CD4-positive, alpha-beta T cell (primary cell): Measurements from ENCODE around the gene USP33. TPM values are rescaled to one million over a fixed set of nuclear protein-coding genes. Genes with fewer than 3 reads are reported as not detected.

Experiments
- ATAC-seq: fragments of 200-7000 bp; cut with Tn5 transposase; one replicate; pipeline ENCODE4 v1.10.0; 2022; ENCODE audit warnings: mild to moderate bottlenecking; ENCODE audit not compliant: poor library complexity
- CTCF ChIA-PET: fragments of 350-600 bp; sonication (Branson Sonifier 250); formaldehyde crosslinking; loops from one replicate; lab custom pipeline; 2021; ENCODE audit warnings: antibody characterized with exemption, inconsistent platforms; lab: Charles Lee
- POLR2A ChIA-PET: fragments of 350-600 bp; sonication (Branson Sonifier 250); formaldehyde crosslinking; loops from one replicate; lab custom pipeline; 2021; ENCODE audit warnings: antibody characterized with exemption, inconsistent platforms; lab: Charles Lee
- DNase-seq, 14 experiments: peaks; one replicate each; pipeline ENCODE4 v3.0.0-alpha.2; 2013 to 2020; ENCODE audit warnings: mixed read lengths in 2 of 14
- H3K27ac ChIP-seq, 2 donors: one replicate each; pipeline versions ENCODE4 v1.5.1 to v1.7.0; 2013; ENCODE audit warnings: low read length in 2 of 2, low read depth in 1 of 2, mild to moderate bottlenecking in 1 of 2
- H3K27me3 ChIP-seq, 2 experiments: 1 replicate in 1 of 2; 2 replicates in 1 of 2; pipeline versions ENCODE4 v1.6.1 to v1.7.0; 2013; ENCODE audit warnings: low read length in 2 of 2, control low read depth in 1 of 2, mild to moderate bottlenecking in 1 of 2, moderate library complexity in 1 of 2; ENCODE audit not compliant: insufficient read depth in 2 of 2, control insufficient read depth in 1 of 2
- H3K36me3 ChIP-seq: one replicate; pipeline ENCODE4 v1.6.1; 2013; ENCODE audit warnings: low read length, control low read depth; ENCODE audit not compliant: insufficient read depth
- H3K4me1 ChIP-seq: one replicate; pipeline ENCODE4 v1.6.1; 2013; ENCODE audit warnings: low read length, control low read depth; ENCODE audit not compliant: insufficient read depth
- H3K4me3 ChIP-seq: one replicate; pipeline ENCODE4 v1.5.1; 2013; ENCODE audit warnings: mild to moderate bottlenecking, low read length, moderate library complexity
- H3K9me3 ChIP-seq, 2 experiments: 1 replicate in 1 of 2; 2 replicates in 1 of 2; pipeline versions ENCODE4 v1.6.1 to v1.7.0; 2013; ENCODE audit warnings: low read length in 2 of 2, mild to moderate bottlenecking in 2 of 2, control low read depth in 1 of 2, moderate library complexity in 1 of 2; ENCODE audit not compliant: control insufficient read depth in 1 of 2, insufficient read depth in 1 of 2
- H3K27ac Mint-ChIP-seq: one replicate; pipeline ENCODE4 v1.8.0; 2020; ENCODE audit warnings: mixed read lengths
- H3K27me3 Mint-ChIP-seq: one replicate; pipeline ENCODE4 v1.8.0; 2021; ENCODE audit warnings: mixed read lengths
- H3K36me3 Mint-ChIP-seq: one replicate; pipeline ENCODE4 v1.8.0; 2021; ENCODE audit warnings: low read depth, mixed read lengths
- H3K4me1 Mint-ChIP-seq: one replicate; pipeline ENCODE4 v1.8.0; 2021; ENCODE audit warnings: low read depth, mixed read lengths
- H3K4me3 Mint-ChIP-seq: one replicate; pipeline ENCODE4 v1.8.0; 2020; ENCODE audit warnings: mild to moderate bottlenecking, mixed read lengths
- H3K9me3 Mint-ChIP-seq: one replicate; pipeline ENCODE4 v1.8.0; 2020; ENCODE audit warnings: mixed read lengths
- CTCF ChIP-seq: fragments of 200-600 bp; IDR thresholded peaks from one replicate; pipeline ENCODE4 v1.8.0; 2022; ENCODE audit warnings: antibody characterized with exemption, mild to moderate bottlenecking
- intact Hi-C, 2 experiments: fragments of 100-400 bp; cut with DNase I in 1 of 2; cut with micrococcal nuclease in 1 of 2; formaldehyde crosslinking; loops; one replicate each; pipeline versions ENCODE4 v1.15.1 to v1.9.0; 2023 to 2025; cut with DNase I, micrococcal nuclease
- total RNA-seq, 174 experiments: library from RNA in 2 of 174; stranded (reverse) in 2 of 174; gene quantifications; one replicate each; pipeline ENCODE4 v1.2.3 and lab custom pipeline; 2021 to 2026

Gene USP33
- total RNA-seq, 2 experiments from 2014 or later = 69.7 to 71.6 TPM

- Histone ChIP-seq H3K27me3 (no peaks in the 10 kb centered on the region), H3K9me3 (no peaks in the 10 kb centered on the region), H3K4me3 (no peak overlapping the region), H3K27ac (no peak overlapping the region), H3K36me3 (peaks cover 74% of the 10 kb centered on the region), H3K4me1 (no peaks in the 10 kb centered on the region)
- Mint-ChIP-seq H3K36me3 (peaks cover 92% of the 10 kb centered on the region), H3K27ac (no peak overlapping the region), H3K4me3 (no peak overlapping the region), H3K4me1 (no peaks in the 10 kb centered on the region), H3K27me3 (no peaks in the 10 kb centered on the region), H3K9me3 (no peaks in the 10 kb centered on the region)
- intact Hi-C loops = no loop called here
- ChIA-PET POLR2A (no interaction called here), CTCF (no interaction called here)
- ATAC-seq (no peak), DNase-seq (no peak)
- TF ChIP-seq CTCF = no peak
These were observed 41.5 kb downstream of the USP33 start for GRCh38 chr1:77718181-77718580.

- H3K4me3 Mint-ChIP-seq = no peak overlapping the region
- H3K36me3 ChIP-seq = peaks cover 72% of the 10 kb centered on the region
- no peak for TF ChIP-seq CTCF
- peaks cover 89% of the 10 kb centered on the region for H3K36me3 Mint-ChIP-seq
- CTCF ChIA-PET = interaction anchor here (1.6 kb wide), 1 partner anchor 12 kb away, joined by 3 read pairs; no protein-coding TSS in a partner anchor
- no peaks in the 10 kb centered on the region for H3K27me3 Mint-ChIP-seq
- ATAC-seq (no peak), DNase-seq (no peak)
- no peaks in the 10 kb centered on the region for H3K27me3 ChIP-seq
- no peaks in the 10 kb centered on the region for H3K4me1 ChIP-seq
- H3K9me3 Mint-ChIP-seq = no peaks in the 10 kb centered on the region
- H3K27ac ChIP-seq = no peak overlapping the region
- intact Hi-C loops = no loop called here
- POLR2A ChIA-PET = no interaction called here
- no peaks in the 10 kb centered on the region for H3K4me1 Mint-ChIP-seq
- no peak overlapping the region for H3K4me3 ChIP-seq
- H3K27ac Mint-ChIP-seq = no peak overlapping the region
- no peaks in the 10 kb centered on the region for H3K9me3 ChIP-seq
These were observed 43.6 kb downstream of the USP33 start for GRCh38 chr1:77716065-77716464.

- Mint-ChIP-seq H3K9me3 (no peaks in the 10 kb centered on the region), H3K36me3 (peaks cover 78% of the 10 kb centered on the region), H3K27ac (no peak overlapping the region), H3K4me3 (no peak overlapping the region), H3K27me3 (no peaks in the 10 kb centered on the region), H3K4me1 (no peaks in the 10 kb centered on the region)
- H3K36me3 ChIP-seq = peaks cover 70% of the 10 kb centered on the region
- H3K27ac ChIP-seq = no peak overlapping the region
- H3K9me3 ChIP-seq = no peaks in the 10 kb centered on the region
- ChIA-PET CTCF (interaction anchor here (0.7 kb wide), 1 partner anchor 26 kb away, joined by 3 read pairs; no protein-coding TSS in a partner anchor), POLR2A (no interaction called here)
- no peak for TF ChIP-seq CTCF
- H3K4me3 ChIP-seq = no peak overlapping the region
- intact Hi-C loops = no loop called here
- no peaks in the 10 kb centered on the region for H3K27me3 ChIP-seq
- DNase-seq (no peak), ATAC-seq (no peak)
- no peaks in the 10 kb centered on the region for H3K4me1 ChIP-seq
These were observed 49.9 kb downstream of the USP33 start for GRCh38 chr1:77709727-77710126.
